ENCODE results near the gene KRT33B. TPM values are rescaled to one million over a fixed set of nuclear protein-coding genes. Genes with fewer than 3 reads are reported as not detected.

The KRT33B gene
- total and polyA plus RNA-seq, 2 of the 13 experiments (the other 11 are each of a cell fraction or from before 2014, with no cell fraction given) = not detected

- TF ChIP-seq CEBPZ (IDR thresholded peaks at IDR 0.05; ENCODE audit: low read length) (no peak), PREB (CRISPR knock-in tag; IDR thresholded peaks at IDR 0.05) (no peak), KLF16 (CRISPR knock-in tag; IDR thresholded peaks at IDR 0.05) (peak in 1 of 2 experiments; percentile 41; a peak in 1 of 4 replicates), CBFB (CRISPR knock-in tag; IDR thresholded peaks at IDR 0.05) (no peak), NPAS2 (CRISPR knock-in tag; IDR thresholded peaks at IDR 0.05; ENCODE audit: borderline replicate concordance) (no peak), ZSCAN20 (CRISPR knock-in tag; IDR thresholded peaks at IDR 0.05; ENCODE audit: borderline replicate concordance) (no peak), SP1 (IDR thresholded peaks at IDR 0.05) (no peak), SP1 (CRISPR knock-in tag; IDR thresholded peaks at IDR 0.05) (no peak), NFIC (IDR thresholded peaks at IDR 0.05; ENCODE audit: low read length) (no peak), ATF1 (CRISPR knock-in tag; IDR thresholded peaks at IDR 0.05) (peak; percentile 46; the same call in 1 of the 2 replicates), PPARG (CRISPR knock-in tag; conservative IDR thresholded peaks at IDR 0.05) (no peak), ARID2 (CRISPR knock-in tag; IDR thresholded peaks at IDR 0.05; ENCODE audit: borderline replicate concordance) (no peak), ZNF263 (CRISPR knock-in tag; IDR thresholded peaks at IDR 0.05) (no peak), MXD4 (CRISPR knock-in tag; IDR thresholded peaks at IDR 0.05) (no peak), ZNF430 (CRISPR knock-in tag; IDR thresholded peaks at IDR 0.05) (peak; percentile 40; the same call in 1 of the 2 replicates), SMAD3 (CRISPR knock-in tag; IDR thresholded peaks at IDR 0.05) (0 out of 2 replicates have a peak, but pooled peaks have one; percentile 43), MNT (IDR thresholded peaks at IDR 0.05) (no peak), ZUFSP (CRISPR knock-in tag; IDR thresholded peaks at IDR 0.05; ENCODE audit: borderline replicate concordance) (no peak), MAF1 (CRISPR knock-in tag; IDR thresholded peaks at IDR 0.05; ENCODE audit: borderline replicate concordance) (no peak), ZNF598 (CRISPR knock-in tag; IDR thresholded peaks at IDR 0.05; ENCODE audit: borderline replicate concordance) (no peak), ZNF234 (CRISPR knock-in tag; conservative IDR thresholded peaks at IDR 0.05) (no peak), RXRA (CRISPR knock-in tag; IDR thresholded peaks at IDR 0.05) (peak; percentile 82; the same call in 1 of the 2 replicates), MAFK (conservative IDR thresholded peaks at IDR 0.05 in 1 of 2, IDR thresholded peaks at IDR 0.05 in 1 of 2; ENCODE audit: low read length in 2 of 2) (no peak), NR1H2 (CRISPR knock-in tag; IDR thresholded peaks at IDR 0.05; ENCODE audit: borderline replicate concordance, low read depth) (no peak)
Observed at GRCh38 chr17:41415833-41416335, 46.3 kb upstream of the KRT33B start (continued).
